GM06990 (cell line): ENCODE results near the gene SLFNL1.

Source experiments
- DNase-seq: peaks from one replicate; pipeline ENCODE4 v3.0.0-alpha.2; 2011; ENCODE audit not compliant: insufficient read length; ENCODE audit errors: extremely low read depth
- H3K27me3 ChIP-seq: replicated peaks from 2 replicates; pipeline ENCODE4 v1.6.0; 2011; ENCODE audit warnings: low read length; ENCODE audit not compliant: control insufficient read depth, insufficient read depth
- H3K36me3 ChIP-seq: 2 replicates; pipeline ENCODE4 v1.5.1; 2011; ENCODE audit warnings: low read length; ENCODE audit not compliant: control insufficient read depth, insufficient read depth
- H3K4me3 ChIP-seq: replicated peaks from 2 replicates; pipeline ENCODE4 v1.5.1; 2011; ENCODE audit warnings: low read depth, mild to moderate bottlenecking, control low read depth, low read length
- CTCF ChIP-seq: IDR thresholded peaks from 2 replicates; pipeline ENCODE4 v1.5.1; 2011; ENCODE audit warnings: low read length, control low read depth, mild to moderate bottlenecking, inconsistent platforms; ENCODE audit not compliant: insufficient read depth, poor library complexity, severe bottlenecking

Gene SLFNL1

GRCh38 chr1:41032147-41032546 is 10.6 kb upstream of the SLFNL1 start:
- Histone ChIP-seq H3K36me3 (peaks cover 18% of the 10 kb centered on the region), H3K27me3 (no peaks in the 10 kb centered on the region), H3K4me3 (no peak overlapping the region)
- DNase-seq: no peak
- no peak for TF ChIP-seq CTCF

DNA sequence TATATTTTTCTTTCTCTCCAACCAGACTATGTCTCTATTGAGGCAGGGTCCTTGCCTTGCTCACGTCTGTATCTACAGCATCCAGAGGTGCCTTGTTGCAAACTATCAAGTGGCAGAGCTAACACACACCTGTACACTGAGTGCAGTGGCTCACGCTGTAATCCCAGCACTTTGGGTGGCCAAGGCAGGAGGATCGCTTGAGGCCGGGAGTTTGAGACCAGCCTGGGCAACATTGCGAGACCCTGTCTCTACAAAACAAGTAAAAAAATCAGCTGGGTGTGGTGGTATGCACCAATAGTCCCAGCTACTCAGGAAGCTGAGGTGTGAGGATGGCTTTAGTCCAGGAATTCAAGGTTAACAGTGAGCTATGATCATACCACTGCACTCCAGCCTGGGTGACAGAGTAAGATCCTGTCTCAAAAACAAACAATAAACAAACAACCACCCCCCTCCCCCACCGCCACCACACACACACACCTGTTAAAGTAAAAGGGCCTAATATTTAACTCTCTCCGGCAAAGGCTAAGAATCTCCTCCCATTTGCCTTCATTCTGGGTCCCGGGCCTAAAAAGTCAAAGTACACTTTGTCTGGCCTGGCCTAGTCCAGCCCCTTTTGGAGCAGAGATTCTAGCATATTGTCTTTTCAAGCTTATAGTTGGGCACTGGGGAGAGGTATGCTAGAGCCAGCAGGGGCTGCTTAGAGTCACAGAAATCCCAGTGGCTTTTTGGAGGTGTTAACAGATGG is 9.5 kb upstream of the SLFNL1 start:
- DNase-seq: no peak
- Histone ChIP-seq H3K36me3 (peaks cover 17% of the 10 kb centered on the region), H3K27me3 (no peaks in the 10 kb centered on the region), H3K4me3 (no peak overlapping the region)
- TF ChIP-seq CTCF: no peak

DNA sequence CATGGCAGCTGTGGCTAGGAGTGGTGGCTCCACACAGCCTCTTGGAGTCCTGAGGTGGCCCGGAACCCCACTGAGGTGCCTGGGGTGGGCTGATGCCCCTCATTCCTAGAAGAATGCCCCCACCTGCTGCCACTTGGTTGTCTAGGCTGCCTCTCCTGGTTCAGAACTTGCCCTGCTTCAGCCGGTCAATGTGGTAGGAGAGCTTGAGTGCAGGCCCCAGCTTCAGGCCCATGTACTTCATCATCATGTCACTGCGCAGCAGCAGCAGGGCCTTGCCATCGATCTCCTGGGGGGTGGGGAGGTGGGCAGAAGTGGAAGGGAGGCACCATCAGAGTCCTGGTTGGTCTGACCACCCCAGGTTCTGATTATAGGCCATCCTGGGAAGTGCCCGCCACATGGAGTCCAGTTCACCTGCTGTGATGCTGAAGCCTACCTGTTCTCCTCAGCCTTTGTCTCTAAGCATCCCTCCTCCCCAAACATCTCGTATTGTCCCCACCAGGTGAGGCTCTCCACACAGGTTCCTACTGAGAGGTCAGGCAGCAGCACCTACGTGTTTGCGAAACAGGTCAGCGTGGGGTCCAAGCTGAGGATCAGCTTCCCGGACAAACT is 6.6 kb upstream of the SLFNL1 start:
- Histone ChIP-seq H3K4me3 (no peak overlapping the region), H3K36me3 (peaks cover 15% of the 10 kb centered on the region), H3K27me3 (no peaks in the 10 kb centered on the region)
- no peak for DNase-seq
- no peak for TF ChIP-seq CTCF

DNA sequence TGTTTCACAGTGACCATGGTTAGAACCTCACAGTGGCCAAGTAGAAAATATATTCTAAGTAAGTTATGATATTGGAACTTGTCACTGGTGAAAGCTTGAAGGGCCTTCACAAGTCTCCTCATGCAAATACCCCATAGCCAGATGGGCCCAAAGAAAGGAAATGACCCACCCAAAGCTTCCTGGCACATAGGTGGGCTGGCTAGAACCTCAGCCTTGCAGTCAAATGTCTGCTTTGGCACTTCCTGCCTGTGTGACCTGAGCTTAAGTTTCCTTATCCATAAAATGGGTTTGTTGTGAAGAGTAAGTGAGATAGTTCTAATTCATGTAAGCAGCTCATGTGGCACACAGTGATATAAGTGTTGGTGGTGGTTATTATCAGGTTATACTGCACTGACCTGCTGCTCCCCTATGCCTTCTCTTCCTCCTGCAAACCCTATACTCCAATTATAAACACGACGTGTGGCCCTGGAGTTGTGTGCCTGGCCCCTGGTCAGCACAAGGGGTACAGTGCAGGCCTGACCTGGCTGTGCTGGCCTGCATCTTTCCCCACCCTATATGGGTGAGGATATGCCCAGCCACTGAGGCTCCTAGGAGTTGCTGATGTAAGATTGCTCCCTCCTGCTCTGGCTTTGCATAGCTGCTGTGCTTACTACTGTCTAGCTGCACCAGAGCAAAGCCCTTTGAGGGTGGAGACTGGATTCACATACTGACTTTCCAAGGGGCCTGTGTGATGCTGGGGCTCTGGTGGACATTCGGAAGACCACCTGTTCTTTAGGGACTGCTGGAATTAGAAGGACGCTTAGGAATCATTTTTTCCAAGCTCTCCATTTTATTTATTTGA is 4.7 kb upstream of the SLFNL1 start:
- Histone ChIP-seq H3K27me3 (no peaks in the 10 kb centered on the region), H3K4me3 (no peak overlapping the region), H3K36me3 (peaks cover 19% of the 10 kb centered on the region)
- TF ChIP-seq CTCF: no peak
- DNase-seq: no peak

DNA sequence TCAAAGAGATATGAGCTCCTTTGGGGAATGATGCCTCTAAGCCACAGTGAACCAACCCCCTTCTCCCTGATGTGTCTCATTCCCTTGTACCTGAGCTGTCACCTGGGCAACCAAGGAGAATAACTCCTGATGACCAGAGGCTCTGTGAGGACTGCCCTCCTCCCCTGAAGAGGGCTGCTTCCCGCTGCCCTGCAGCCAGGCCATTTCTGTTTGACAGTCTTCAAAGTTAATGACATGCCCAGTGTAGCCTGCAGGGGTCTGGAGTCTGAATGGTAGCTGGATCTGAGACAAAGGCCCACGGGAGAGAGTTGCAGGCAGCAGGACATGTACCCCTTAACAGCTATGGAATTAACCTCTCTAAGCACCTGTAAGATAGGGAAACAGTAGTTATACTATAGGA is 3.4 kb upstream of the SLFNL1 start:
- Histone ChIP-seq H3K4me3 (no peak overlapping the region), H3K27me3 (no peaks in the 10 kb centered on the region), H3K36me3 (peaks cover 19% of the 10 kb centered on the region)
- TF ChIP-seq CTCF: no peak
- no peak for DNase-seq
